ENCODE results near the gene TMEM151A. TPM values are rescaled to one million over a fixed set of nuclear protein-coding genes. Genes with fewer than 3 reads are reported as not detected.
"Not testable (repeated sequence)": the region's sequence is repeated elsewhere in the genome, so short reads cannot be mapped to it uniquely, and the experiment has no call there.

Gene TMEM151A
- total and polyA plus RNA-seq, 8 donors, result 0.17 to 0.47 (median 0.28) TPM; not detected in 1

DNA sequence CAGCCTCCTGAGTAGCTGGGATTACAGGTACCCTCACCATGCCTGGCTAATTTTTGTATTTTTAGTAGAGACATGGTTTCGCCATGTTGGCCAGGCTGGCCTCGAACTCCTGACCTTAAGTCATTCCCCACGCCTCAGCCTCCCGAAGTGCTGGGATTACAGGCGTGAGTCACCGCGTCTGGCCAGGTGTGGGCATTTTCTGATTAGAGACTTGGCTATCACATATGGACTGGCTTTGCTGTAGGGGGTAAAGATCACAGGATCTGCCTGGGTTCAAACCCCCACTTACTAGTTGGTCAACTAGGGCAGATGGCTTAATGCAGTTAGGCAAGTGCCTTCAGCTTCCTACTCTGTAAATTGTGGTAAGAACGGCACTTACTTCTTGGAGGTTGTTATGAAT lies 18.6 kb downstream of the TMEM151A start:
- no peaks in the 10 kb centered on the region for H3K9me3 ChIP-seq
- H3K27me3 ChIP-seq, result no peaks in the 10 kb centered on the region
- peaks cover 0 to 24% of the 10 kb centered on the region in 2 donors for H3K4me1 ChIP-seq
- H3K36me3 ChIP-seq, result no peaks in the 10 kb centered on the region
- H3K4me3 ChIP-seq, result no peak overlapping the region
- intact Hi-C loops (cut with DNase I), result loop anchor here in 1 of 2 donors (10.0 kb wide), 1 partner anchor 74 kb away; no protein-coding TSS in a partner anchor
- no peak for ATAC-seq
- H3K27ac ChIP-seq, result no peak overlapping the region
- DNase-seq, result no peak
- TF ChIP-seq CTCF (IDR thresholded peaks at IDR 0.05), result no peak

DNA sequence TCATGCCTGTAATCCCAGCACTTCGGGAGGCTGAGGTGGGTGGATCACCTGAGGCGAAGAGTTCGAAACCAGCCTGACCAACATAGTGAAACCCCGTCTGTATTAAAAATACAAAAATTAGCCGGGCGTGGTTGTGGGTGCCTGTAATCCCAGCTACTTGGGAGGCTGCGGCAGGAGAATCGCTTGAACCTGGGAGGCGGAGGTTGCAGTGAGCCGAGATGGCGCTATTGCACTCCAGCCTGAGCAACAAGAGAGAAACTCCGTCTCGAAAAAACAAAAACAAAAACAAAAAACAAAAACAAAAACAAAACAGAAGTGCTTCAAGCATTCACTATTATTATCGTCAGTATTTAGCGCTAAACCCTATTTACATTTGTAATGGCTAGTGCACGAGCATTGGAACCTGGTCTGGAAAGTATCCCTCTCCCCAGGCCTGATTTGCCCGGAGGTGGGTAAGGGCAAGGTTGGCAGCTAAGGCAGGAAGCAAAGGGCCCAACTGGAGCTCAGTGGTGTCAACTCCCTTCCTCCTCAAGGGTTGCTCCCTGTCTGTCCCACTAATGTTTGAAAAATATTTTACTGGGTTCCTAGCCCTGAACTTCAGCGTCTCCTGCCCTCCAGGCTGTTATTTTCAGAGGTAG lies 19.2 kb downstream of the TMEM151A start:
- not testable (repeated sequence) for H3K36me3 ChIP-seq, H3K27ac ChIP-seq, H3K9me3 ChIP-seq, DNase-seq, H3K27me3 ChIP-seq, H3K4me3 ChIP-seq, ATAC-seq
- intact Hi-C loops (cut with DNase I), result loop anchor here in 1 of 2 donors (10.0 kb wide), 1 partner anchor 74 kb away; no protein-coding TSS in a partner anchor
- H3K4me1 ChIP-seq, result peaks cover 0 to 24% of the 10 kb centered on the region in 2 donors

DNA sequence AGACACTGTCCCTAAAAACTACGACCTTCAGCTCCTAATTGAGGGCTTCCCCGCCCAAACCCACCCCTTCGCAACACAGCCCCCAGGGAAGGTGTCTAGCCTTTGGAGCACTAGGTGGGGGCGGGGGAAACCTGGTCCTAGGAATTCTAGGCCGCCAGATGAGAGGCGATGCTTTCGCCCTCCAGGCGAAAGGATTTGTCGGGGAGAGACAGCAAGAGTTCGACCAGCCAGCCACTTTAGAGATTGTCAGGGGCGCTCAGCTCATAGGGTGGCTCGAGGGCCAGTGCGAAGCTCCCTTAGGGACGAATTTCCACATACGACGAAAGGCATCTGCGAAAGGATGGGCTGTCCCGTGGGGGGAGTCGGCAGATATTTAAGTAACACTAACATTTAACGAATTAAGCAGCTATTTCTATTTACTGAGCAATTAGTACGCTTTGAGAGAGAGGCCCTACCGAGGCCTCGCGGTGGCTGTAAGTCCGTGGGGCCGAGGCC lies 19.8 kb downstream of the TMEM151A start:
- intact Hi-C loops (cut with DNase I), result loop anchor here in 1 of 2 donors (10.0 kb wide), 1 partner anchor 73 kb away; no protein-coding TSS in a partner anchor
- Histone ChIP-seq H3K4me1 (peaks cover 0 to 26% of the 10 kb centered on the region in 2 donors), H3K4me3 (peak overlapping the region; percentile 37 to 62), H3K27ac (peak overlapping the region; percentile 86 to 88), H3K9me3 (no peaks in the 10 kb centered on the region), H3K27me3 (peaks cover 0 to 12% of the 10 kb centered on the region in 2 donors), H3K36me3 (no peaks in the 10 kb centered on the region)
- no peak for DNase-seq
- peak; percentile 80 to 88 for TF ChIP-seq CTCF (IDR thresholded peaks at IDR 0.05)
- ATAC-seq, result no peak

GRCh38 chr11:66311965-66312548 lies 20.4 kb downstream of the TMEM151A start:
- Histone ChIP-seq H3K4me1 (peaks cover 0 to 31% of the 10 kb centered on the region in 2 donors), H3K36me3 (no peaks in the 10 kb centered on the region), H3K4me3 (peak overlapping the region; percentile 37 to 62), H3K27ac (peak overlapping the region; percentile 86 to 88), H3K9me3 (no peaks in the 10 kb centered on the region), H3K27me3 (peaks cover 0 to 17% of the 10 kb centered on the region in 2 donors)
- ATAC-seq (peak; percentile 81), DNase-seq (peak in 3 of 4 donors; percentile 94 to 95 (median 95))
- no peak for TF ChIP-seq CTCF (IDR thresholded peaks at IDR 0.05)
- intact Hi-C loops (cut with DNase I), result loop anchor here in 1 of 2 donors (10.0 kb wide), 1 partner anchor 73 kb away; no protein-coding TSS in a partner anchor

GRCh38 chr11:66312549-66313320 lies 21.0 kb downstream of the TMEM151A start:
- intact Hi-C loops (cut with DNase I), result loop anchor here in 1 of 2 donors (10.0 kb wide), 1 partner anchor 72 kb away; no protein-coding TSS in a partner anchor
- ATAC-seq, result peak; percentile 84
- peaks cover 0 to 21% of the 10 kb centered on the region in 2 donors for H3K27me3 ChIP-seq

More at GRCh38 chr11:66312549-66313320, 21.0 kb downstream of the TMEM151A start:
- Histone ChIP-seq H3K27ac (peak overlapping the region; percentile 86 to 88), H3K36me3 (no peaks in the 10 kb centered on the region), H3K4me3 (peak overlapping the region; percentile 44 to 62), H3K9me3 (no peaks in the 10 kb centered on the region), H3K4me1 (peaks cover 6 to 38% of the 10 kb centered on the region in 2 donors)
- TF ChIP-seq CTCF (IDR thresholded peaks at IDR 0.05), result no peak
- DNase-seq, result peak; percentile 95 to 99 (median 99)
